EL (cell line): ENCODE results near the gene ZSCAN20.

ENCODE experiments used
- DNase-seq: peaks from one replicate; pipeline ENCODE4 v3.0.0-alpha.2; 2016

Gene ZSCAN20

GRCh38 chr1:33537885-33538284, 65.4 kb downstream of the ZSCAN20 start:
- no peak for DNase-seq

DNA sequence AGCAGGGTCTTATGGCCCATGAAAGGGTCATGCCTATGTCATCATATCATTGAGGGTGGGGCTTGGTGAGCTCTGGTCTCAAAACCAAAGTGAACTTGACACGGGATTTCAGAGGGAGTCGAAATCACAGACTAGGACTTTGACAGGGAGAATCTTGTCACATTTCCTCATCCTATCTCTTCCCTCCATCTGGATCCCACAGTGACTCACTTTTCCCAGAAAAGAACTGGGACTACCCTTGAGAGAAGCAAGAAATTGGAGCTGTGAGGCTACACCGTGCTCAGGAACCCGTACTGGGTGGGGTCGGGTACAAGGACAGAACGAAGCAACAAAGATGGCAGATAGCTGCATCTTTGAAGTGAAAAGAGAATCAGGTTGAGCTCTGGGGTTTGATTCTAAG, 69.5 kb downstream of the ZSCAN20 start:
- DNase-seq, result no peak
